K562 (cell line): ENCODE results near the gene SF3B4. TPM values are rescaled to one million over a fixed set of nuclear protein-coding genes. Genes with fewer than 3 reads are reported as not detected.

Experiments
- BRD4 ChIP-seq: fragments of 200-600 bp; sonication (generic); IDR thresholded peaks from 2 replicates; pipeline ENCODE4 v1.6.1; 2017; ENCODE audit warnings: inconsistent platforms
- LARP7 ChIP-seq: fragments of 450-650 bp; IDR thresholded peaks from 2 replicates; pipeline ENCODE4 v1.6.1; 2016
- SNRNP70 ChIP-seq: fragments of 200-400 bp; formaldehyde crosslinking; optimal IDR thresholded peaks from 2 replicates; pipeline ENCODE3; 2017; ENCODE audit warnings: low read depth, low read length
- SOX6 ChIP-seq: fragments of 450-650 bp; IDR thresholded peaks from 2 replicates; pipeline ENCODE4 v1.6.1; 2014; ENCODE audit warnings: mild to moderate bottlenecking
- SUPT5H ChIP-seq: fragments of 450-650 bp; IDR thresholded peaks from 2 replicates; pipeline ENCODE4 v1.6.1; 2016
- TCFL5 ChIP-seq: fragments of 250-450 bp; sonication (Bioruptor Pico); conservative IDR thresholded peaks from 2 replicates; pipeline ENCODE4 v1.6.1; 2021; ENCODE audit warnings: mild to moderate bottlenecking, moderate library complexity, matching md5 sums
- YY1 ChIP-seq, 3 experiments: IDR thresholded peaks; 2 replicates each; pipeline ENCODE4 v1.6.1; 2011; ENCODE audit warnings: low read length in 2 of 3, mild to moderate bottlenecking in 2 of 3, moderate library complexity in 2 of 3, borderline replicate concordance in 1 of 3, control low read depth in 1 of 3, low read depth in 1 of 3; ENCODE audit not compliant: insufficient read depth in 3 of 3, insufficient replicate concordance in 2 of 3, control insufficient read depth in 1 of 3, insufficient read length in 1 of 3; ENCODE audit errors: extremely low read depth in 1 of 3
- polyA plus RNA-seq, 8 experiments: library from polyadenylated mRNA; depleted of rRNA in 4 of 8; stranded (reverse) in 5 of 8; unstranded in 3 of 8; fragments of >200 nt; fragmentation: Nextera tagmentation in 2 of 8; fragmentation: Illumina TruSeq in 1 of 8; extraction: Ambion mirVana in 2 of 8; extraction: Trizol in 1 of 8; gene quantifications; 2 replicates each; pipeline versions ENCODE4 v1.2.1 to v1.2.3, GENCODE V29; 2011 to 2014; ENCODE audit warnings: inconsistent platforms in 1 of 8, missing spikeins in 1 of 8
- total RNA-seq, 7 experiments: library from RNA; depleted of rRNA in 6 of 7; stranded (reverse); fragments of >200 nt in 6 of 7; fragmentation: Illumina TruSeq in 2 of 7; extraction: Trizol in 2 of 7; gene quantifications; 2 replicates each; pipeline versions ENCODE4 v1.2.1 to v1.2.3, GENCODE V29; 2011 to 2021; ENCODE audit warnings: low replicate concordance in 1 of 7
- TF ChIP-seq, protein P1 (sequence below): sonication (generic); formaldehyde crosslinking; IDR thresholded peaks from 2 replicates; pipeline ENCODE4 v1.8.0; 2022; ENCODE audit warnings: missing genetic modification reagents, mild to moderate bottlenecking, borderline replicate concordance

SF3B4 gene
- total and polyA plus RNA-seq, 9 of the 15 experiments (the other 6 are each of a cell fraction or from before 2014, with no cell fraction given): 3.0 to 88.0 (median 26.1) TPM

DNA sequence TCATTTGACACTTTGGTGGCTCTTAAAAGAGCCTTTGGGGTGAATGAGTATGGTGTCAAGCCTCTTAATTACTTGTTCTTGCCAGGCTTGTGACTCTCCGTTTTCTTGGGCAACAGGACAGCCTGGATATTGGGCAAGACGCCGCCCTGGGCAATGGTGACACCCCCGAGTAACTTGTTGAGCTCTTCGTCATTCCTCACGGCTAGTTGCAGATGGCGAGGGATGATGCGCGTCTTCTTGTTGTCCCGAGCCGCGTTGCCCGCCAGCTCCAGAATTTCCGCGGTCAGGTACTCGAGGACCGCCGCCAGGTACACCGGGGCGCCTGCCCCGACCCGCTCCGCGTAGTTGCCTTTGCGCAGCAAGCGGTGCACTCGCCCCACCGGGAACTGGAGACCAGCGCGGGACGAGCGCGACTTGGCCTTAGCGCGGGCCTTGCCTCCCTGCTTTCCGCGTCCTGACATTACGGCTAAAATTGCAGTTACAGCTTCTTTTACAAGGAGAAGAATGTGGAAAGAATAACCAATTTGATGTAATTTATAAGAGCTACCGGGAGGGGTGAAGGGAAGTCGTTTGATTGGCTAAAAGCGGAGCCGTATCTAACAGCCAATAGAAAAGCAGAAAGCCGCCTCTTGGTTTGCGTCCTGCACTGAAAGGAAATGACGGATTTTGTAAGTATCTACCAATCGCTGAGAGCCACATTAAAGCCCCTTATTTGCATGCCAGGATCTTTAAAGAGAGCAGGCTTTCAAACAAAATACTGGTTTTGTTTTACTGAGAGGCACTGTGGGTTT lies 40.0 kb downstream of the SF3B4 start (continued):
- TF ChIP-seq, protein P1, sequence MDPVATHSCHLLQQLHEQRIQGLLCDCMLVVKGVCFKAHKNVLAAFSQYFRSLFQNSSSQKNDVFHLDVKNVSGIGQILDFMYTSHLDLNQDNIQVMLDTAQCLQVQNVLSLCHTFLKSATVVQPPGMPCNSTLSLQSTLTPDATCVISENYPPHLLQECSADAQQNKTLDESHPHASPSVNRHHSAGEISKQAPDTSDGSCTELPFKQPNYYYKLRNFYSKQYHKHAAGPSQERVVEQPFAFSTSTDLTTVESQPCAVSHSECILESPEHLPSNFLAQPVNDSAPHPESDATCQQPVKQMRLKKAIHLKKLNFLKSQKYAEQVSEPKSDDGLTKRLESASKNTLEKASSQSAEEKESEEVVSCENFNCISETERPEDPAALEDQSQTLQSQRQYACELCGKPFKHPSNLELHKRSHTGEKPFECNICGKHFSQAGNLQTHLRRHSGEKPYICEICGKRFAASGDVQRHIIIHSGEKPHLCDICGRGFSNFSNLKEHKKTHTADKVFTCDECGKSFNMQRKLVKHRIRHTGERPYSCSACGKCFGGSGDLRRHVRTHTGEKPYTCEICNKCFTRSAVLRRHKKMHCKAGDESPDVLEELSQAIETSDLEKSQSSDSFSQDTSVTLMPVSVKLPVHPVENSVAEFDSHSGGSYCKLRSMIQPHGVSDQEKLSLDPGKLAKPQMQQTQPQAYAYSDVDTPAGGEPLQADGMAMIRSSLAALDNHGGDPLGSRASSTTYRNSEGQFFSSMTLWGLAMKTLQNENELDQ (CRISPR knock-in tag): peak; percentile 82; the same call in 1 of the 2 replicates
- TF ChIP-seq BRD4: no peak; the same call in 1 of the 2 replicates
- no peak for TF ChIP-seq SOX6
- TF ChIP-seq YY1 (IDR thresholded peaks at IDR 0.05; ENCODE audit: borderline replicate concordance in 1 of 3, control insufficient read depth in 1 of 3, extremely low read depth in 1 of 3, insufficient read depth in 3 of 3, insufficient read length in 1 of 3, insufficient replicate concordance in 2 of 3, low read depth in 1 of 3, low read length in 2 of 3): peak in 2 of 3 experiments; percentile 26 to 53
- TF ChIP-seq LARP7: no peak; the same call in 1 of the 2 replicates
- TF ChIP-seq SUPT5H: peak; percentile 89
- TF ChIP-seq SNRNP70: peak; percentile 87
- TF ChIP-seq TCFL5 (CRISPR knock-in tag): no peak
